Inferior parietal cortex (tissue), 1 donor: ENCODE measurements around the gene EEF2K.
"Not testable (repeated sequence)": the region's sequence is repeated elsewhere in the genome, so short reads cannot be mapped to it uniquely, and the experiment has no call there.

Source experiments
- DNase-seq: peaks from one replicate; pipeline ENCODE4 v3.0.0-alpha.2; 2016; ENCODE audit errors: extremely low spot score

The EEF2K gene

DNA sequence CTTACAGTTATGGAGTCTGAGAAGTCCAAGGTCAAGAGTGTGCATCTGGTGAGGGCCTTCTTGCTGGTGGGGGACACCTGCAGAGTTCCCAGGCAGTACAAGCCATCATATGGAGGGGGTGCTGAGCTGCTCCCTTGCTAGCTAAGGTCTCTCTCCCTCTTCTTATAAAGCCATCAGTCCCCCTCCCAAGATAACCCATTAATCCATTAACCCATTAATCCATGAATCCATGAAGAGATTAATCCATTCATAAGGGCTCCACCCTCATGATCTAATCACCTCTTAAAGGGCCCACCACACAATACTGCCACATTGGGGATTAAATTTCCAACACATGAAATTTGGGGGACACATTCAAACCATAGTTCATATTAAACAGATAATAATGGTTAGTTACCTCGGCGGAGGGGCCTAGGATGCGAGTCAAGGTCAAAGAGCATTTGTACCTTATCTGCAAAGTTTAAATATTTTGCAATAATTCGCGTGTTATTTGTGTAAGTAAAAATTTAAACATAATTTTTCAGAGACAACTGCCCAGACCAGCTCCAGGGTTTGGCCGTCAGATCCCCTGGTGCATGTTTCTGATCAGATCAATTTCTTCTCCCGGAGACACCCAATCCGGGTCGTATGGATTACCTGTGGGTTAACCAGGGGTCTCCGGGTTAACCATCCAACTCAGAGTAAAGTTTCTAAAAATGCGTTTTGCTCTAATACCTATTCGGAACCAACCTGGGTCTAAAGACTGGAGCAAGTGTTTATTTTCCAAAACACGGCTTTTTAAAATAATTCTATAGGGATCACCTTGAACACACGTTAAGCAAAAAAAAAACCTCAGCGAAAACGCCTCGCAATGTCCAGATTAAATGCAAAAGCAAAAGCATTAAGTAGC, 90.4 kb downstream of the EEF2K start:
- no peak for DNase-seq

DNA sequence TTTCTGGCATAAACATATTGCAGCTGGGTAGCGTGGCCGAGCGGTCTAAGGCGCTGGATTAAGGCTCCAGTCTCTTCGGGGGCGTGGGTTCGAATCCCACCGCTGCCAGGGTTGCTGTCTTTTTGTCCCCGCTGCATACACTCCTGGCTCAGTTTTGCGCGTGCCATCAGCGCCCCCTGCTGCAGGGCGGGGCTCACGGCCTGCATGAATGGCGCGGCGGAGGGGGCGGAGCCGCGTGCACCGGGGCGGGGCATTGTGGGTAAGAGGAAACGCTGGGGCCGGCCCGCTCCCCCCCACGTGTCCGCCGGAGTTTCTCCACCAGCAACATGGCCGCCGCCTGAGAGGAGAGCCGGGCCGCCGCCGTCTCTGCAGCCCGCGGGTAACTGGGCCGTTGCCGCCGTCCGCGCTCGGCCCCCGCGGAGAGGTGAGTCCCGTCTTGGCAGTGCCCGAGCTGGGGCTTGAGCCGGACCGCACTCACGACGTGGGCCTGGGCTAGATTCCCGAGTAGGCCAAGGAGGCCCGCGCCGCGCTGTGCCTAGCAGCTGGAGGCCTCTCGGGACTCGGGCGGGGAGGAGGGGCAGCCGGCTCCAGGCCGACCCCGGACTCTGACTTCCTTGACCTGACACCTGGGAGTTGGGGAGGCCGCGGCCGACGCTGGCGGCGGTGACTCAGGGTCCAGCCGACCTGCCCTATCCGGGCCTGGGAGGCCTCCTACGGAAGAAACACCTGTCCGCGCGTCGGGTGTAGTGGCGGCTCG, 91.2 kb downstream of the EEF2K start, which contains the start of gene POLR3E:
Gene POLR3E (plus strand): TSS at position 296 of the 757 bp plus-strand sequence. CDS start 5,560 bp downstream, outside the sequence.
- DNase-seq = peak; percentile 97

DNA sequence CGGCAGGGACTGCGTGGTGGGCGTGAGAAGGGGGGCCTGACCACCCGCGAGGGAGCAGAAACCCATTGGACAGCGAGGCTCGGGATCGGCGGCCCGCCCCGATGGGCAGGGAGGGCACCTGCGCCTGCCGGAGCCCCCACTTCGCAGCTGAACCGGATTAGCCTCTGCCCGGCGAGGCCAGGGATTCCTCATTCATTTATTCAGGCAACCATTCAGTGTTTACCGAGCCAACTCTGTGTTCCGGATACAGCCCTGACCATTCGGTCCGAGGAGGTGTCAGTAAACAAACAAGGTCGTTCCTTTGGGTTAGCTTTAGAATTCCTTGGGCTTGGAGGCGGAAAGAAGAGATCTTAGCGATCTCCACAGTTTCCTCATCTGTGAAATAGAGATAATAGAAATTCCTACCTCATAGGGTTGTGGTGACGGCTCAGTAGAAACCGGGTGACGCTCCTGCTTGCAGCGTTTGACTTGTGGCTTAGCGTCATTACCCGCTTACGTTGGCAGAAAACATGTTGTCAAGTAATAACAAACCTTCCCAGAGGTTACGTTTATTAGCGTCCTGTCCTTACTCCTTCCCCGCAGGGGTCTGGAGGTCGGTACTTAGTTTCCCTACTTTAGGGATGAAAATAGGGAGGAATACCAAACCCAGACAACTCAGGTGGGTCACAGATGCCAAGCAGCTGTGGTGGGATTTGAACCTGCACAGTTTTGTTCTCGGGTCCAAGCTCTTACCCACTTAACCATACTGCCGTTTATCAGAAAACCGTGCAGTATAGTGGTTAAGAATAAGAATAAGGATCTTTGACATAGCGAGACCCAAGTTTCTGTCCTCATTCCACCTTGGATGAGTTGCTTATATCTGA, 92.0 kb downstream of the EEF2K start:
- peak; percentile 88 for DNase-seq

DNA sequence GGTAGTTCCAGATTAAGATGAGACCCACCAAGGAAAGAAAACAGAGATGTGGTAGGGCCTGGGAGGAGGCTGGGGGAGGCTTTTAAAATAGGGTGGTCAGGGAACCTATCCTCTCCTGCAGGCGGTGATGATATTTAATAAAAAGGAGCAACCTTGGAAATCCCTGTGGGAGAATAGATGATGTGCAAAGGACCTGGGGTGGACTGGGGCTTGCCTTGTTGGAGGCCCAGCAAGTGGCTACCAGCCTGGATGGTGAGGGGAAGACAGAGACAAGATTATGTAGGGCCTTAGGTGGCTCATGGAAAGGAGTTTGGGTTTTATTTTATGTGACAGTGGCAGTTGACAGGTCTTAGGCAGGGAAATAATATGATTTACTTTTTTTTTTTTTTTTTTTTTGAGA, 93.0 kb downstream of the EEF2K start:
- no peak for DNase-seq

DNA sequence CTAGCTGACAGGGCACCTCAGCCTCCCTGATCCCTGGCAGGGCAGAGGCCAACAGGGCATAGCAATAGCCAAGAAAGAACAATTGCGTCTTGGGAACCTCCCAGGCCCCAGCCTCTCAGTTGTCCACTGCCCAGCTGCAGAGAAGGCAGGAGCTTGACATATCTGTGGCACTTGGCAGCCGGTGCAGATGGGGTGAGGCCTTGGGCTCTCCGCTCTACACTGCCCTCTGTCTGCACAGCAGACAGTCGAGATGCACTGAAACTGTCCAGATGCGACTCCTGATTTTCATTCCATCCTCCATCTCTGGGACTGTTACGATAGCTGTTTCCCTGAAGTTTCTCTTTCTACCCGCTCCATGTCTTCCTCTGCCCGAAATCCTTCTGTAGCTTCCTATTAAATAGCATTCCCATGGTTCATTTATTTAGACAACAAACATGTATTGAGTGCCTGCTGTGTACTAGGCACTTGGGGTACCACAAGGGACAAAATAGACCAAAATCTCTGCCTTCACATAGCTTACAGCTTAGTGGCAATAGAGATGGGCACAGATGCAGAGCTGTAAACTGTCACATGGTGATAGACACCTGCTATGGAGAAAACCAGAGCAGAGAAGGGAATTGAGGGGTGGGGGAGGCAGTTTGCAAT, 94.5 kb downstream of the EEF2K start:
- peak; percentile 59 for DNase-seq

DNA sequence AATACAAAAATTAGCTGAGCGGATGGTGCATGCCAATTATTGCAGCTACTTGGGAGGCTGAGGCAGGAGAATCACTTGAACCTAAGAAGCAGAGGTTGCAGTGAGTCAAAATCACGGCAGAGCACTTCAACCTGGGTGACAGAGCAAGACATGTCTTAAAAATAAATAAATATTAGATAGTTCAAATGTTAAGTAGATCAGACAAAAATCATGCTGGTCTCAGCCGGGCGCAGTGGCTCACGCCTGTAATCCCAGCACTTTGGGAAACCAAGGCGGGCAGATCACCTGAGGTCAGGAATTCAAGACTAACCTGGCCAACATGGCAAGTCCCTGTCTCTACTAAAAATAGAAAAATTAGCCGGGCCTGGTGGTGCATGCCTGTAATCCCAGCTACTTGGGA, 95.3 kb downstream of the EEF2K start:
- DNase-seq = not testable (repeated sequence)

DNA sequence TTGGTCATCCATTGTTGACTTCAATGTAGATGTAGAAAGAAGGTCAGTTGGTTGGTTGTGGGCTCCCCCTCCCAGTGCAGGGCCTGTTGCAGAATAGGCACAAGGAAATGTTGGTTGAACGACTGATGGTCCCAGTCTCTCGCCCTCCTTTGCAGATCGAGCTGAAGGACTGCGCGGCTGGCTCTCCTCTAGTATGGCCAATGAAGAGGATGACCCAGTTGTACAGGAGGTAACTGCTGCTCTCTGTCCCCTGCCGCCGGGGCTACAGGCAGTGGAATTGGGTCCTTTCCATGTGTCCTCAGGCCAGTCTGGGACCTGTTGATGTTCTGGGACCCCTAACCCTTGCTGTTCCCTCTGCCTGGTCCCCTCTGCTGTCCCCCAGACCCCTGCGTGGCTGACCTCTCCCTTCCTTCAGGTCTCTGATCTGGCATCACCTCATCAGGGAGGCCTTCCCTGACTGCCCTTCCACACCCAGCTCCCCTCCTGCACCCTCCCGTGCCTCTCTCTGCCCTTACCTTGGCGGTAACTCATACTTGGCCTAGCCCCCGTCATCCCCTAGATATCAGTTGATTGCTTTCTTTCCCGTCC, 96.8 kb downstream of the EEF2K start:
- DNase-seq = no peak

DNA sequence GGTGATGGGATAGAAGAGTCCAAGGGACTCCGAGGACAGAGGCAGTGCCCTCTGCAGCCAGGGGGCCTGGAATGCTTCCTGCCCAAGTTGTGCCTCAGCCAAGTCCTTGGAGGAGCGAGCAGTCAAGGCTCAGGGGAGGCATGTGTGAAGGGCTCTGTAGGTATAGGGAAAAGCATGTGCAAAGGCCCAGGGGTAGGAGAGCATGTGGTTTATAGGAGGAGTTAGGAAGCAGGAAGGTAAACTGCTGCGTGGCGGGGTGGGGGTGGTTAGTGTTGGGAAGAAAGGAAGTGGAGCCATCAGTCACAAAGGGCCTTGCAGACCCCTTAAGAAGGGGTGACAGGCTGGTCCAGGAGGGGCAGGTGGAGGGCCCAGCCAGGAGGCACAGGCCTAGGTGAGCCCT, 98.3 kb downstream of the EEF2K start:
- no peak for DNase-seq

DNA sequence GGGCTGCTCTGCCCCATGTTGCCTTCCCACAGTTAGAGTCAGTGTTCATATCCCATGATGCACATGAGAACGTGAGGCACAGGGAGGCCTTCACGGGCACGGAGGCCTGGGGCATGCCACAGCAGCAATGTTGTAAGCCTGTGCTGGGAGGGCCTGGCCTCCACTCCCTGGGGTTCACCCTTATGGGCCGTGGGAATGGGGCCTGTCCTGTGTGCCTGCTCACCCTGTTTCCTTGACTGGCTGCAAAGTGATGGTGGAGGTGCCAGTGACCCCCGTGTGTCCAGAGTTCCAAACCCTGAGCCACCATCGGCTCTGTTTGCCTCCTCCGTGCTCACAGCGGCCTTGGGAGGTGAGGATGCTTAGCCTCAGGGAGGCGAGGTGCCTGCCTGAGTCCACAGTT, 100.7 kb downstream of the EEF2K start:
- DNase-seq = no peak

DNA sequence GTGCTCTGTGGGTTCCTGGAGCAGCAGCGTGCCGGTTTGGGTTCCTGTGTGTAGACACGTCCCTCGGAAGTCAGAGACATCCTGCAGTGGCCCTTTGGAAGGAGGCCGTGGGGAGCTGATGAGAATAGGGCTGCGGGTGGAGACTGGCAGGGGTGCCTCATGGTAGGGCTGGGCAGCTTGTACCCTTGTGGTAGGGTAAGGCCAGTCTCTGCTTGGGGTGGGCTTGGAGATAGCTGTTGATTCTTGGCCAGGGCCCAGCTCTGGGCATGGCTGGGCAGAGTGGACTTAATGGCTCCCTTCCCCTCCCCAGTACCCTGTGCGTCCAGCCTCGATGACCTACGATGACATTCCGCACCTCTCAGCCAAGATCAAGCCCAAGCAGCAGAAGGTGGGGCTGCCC, 101.8 kb downstream of the EEF2K start:
- no peak for DNase-seq

DNA sequence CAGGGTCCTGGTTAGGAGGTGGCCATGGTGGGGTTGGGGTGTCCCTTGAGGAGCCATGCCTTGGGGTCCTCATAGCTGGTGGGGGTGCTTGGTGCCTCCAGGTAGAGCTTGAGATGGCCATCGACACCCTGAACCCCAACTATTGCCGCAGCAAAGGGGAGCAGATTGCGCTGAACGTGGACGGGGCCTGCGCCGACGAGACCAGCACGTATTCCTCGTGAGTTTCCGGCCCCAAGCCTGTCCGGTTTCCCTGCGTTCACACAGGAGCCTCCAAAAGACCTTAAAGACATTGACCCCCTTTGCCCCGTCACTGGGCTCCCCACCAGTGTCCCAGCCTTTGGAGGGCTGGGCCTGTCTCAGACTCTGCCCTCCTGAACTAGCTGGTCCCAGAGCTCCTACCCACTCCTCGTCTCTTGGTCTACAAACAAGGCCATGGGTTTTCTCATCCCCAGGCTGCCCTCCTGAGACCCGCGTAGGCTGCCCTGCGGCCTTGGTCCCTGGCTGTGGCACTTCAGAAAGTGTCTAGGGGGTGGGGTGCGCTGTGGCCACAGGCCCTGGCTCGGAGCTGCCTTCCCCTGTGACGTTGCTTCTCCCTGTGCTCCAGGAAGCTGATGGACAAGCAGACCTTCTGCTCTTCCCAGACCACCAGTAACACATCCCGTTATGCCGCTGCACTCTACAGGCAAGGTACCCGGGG, 102.9 kb downstream of the EEF2K start:
- DNase-seq = no peak

DNA sequence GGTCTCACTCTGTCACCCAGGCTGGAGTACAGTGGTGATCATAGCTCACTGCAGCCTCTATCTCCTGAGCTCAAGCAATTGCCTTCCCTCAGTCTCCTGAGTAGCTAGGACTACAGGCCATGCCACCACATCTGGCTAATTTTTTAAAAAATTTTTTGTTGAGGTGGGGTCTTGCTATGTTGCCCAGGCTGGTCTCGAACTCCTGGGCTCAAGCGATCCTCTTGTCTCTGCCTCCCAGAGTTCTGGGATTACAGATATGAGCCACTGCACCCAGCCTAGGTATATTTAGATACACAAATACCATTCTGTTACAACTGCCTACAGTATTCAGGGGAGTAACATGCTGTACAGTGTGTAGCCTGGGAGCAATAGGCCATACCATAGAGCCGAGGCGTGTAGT, 105.4 kb downstream of the EEF2K start:
- DNase-seq = no peak

DNA sequence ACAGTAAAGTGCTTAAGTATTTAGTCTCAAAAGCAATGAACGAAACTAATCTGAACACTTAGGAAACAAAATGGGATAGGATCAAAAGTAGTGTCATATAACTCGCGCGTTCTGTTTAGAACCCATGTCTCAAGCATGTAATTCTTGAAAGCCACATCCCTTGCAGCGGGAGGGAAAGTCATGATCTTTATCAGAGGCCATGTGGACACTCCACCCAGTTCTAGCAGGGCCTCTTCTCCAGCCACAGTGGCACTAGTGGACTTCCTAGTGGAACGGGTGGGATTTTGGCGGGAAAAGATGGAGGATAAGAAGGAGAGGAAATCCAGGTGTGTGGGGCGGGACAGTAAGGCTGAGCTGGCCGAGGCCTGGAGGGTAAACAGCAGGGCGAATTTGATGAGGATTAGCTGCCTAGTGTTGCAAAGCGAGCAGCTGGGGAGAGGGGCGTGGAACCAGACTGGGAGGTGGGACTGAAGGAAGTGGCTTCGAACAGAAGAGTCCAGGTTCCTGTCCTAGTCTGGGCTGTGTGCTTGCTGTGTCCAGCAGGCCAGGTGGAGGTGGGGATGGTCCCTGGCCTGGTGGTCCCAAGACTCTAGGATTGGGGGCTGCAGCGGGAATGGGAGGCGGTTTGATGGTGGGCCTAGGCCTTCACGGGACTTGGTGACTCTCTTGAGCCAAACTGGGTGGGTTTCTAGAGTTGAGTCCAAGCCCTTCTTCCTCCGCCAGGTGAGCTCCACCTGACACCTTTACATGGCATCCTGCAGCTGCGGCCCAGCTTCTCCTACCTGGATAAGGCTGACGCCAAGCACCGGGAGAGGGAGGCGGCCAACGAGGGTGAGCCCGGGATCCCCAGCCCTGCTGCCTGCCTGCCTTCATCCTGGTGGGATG, 107.1 kb downstream of the EEF2K start:
- no peak for DNase-seq

DNA sequence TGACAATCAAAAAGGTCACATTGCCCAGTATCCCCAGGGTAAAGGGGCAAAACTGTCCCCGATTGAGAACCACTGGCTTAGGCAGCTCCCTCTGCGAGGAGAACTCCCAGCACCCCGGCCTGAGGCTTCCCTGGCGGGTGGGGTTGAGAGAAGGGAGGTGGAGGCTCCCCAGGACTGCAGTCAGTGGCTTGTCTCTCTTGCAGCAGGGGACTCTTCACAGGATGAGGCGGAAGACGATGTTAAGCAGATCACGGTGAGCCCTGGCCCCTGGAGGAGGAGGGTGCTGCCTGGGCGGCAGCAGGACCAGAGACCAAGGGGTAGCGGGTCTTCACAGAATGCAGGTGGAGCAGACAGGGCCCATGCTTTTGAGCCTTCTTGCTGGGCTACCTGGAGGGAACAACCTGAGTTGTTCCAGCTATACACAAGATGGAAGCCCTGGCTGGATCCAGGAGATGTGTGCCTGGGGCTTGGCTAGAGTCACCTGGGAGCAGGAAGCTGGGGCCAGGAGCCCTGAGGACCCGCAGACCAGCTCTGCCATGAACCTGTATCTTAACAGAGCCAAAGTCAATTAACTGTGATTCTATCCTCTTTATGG, 107.9 kb downstream of the EEF2K start:
- DNase-seq = no peak

DNA sequence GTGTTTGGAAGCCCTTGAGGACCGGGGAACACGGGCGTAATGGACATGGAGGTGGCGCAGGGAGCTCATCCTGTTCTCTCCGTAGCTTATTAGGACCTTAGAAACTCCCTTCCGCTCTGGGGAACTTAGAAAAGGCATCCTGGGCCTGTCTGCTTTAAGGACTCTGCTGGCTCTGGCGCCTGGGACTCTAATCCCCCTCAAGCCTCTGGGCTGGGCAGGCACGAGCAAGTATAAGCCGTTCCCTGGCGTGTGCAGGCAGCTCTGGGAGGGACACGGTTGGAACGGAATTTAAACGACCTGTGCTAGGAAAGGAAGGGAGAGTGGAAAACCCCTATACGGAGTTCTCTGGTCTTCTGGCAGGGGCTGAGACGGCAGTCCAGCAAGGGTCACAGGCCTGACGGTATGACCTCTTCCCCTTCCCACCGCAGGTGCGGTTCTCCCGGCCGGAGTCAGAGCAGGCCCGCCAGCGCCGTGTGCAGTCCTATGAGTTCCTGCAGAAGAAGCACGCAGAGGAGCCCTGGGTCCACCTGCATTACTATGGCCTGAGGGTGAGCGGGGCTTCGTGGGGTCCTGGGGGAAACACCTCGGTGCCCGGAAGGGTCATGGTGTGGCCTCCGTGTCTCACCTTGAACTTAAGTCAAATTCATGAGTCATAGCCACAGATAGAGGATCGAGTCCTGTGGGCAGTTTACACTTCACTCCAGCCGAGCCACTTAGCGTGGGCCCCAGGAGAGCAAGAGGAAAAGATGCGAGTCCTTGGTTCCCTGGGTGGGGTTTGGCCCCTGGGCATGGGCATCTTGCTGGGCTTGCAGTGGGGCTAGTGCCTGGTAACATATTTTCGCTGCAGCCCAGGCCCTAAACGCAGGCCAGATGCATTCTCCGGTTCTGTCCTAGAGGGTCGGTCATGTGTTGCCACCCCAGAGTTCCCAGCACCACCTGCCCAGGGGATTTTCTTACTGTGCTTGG, 108.9 kb downstream of the EEF2K start:
- no peak for DNase-seq

DNA sequence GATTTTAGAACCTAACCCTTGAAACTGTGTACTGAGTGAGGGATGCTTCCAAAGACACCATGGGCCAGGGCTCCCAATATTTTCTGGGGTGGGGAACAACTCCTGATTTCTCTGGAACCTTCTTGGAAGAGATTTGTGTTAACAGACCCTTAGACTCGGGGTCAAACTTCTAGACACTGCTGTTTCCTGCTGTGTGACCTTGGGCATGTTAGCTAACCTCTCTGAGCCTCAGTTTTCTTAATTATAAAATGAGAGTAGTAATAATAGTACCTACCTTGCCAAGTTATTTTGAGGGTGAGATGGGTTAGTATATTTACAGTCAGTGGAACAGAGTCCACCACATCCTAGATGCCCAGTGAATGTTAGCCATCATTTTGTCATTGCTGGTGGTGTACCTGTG, 109.9 kb downstream of the EEF2K start:
- no peak for DNase-seq

DNA sequence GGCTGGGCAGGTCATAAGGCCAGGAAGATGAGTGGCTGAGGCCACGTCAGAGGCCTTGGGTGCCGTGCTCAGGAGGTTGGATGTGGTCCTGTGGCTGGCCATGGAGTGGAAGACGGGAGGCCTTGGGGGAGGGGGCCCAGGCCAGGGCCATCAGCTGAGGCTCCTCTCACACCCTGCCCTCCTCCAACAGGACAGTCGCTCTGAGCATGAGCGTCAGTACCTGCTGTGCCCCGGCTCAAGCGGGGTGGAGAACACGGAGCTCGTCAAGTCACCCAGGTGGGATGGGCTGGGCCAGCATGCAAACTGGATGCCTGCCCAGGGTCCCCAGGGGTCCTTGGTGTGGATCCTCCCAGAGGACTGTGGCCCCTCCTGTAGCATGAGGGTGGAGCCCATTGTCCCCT, 110.3 kb downstream of the EEF2K start:
- DNase-seq = no peak

DNA sequence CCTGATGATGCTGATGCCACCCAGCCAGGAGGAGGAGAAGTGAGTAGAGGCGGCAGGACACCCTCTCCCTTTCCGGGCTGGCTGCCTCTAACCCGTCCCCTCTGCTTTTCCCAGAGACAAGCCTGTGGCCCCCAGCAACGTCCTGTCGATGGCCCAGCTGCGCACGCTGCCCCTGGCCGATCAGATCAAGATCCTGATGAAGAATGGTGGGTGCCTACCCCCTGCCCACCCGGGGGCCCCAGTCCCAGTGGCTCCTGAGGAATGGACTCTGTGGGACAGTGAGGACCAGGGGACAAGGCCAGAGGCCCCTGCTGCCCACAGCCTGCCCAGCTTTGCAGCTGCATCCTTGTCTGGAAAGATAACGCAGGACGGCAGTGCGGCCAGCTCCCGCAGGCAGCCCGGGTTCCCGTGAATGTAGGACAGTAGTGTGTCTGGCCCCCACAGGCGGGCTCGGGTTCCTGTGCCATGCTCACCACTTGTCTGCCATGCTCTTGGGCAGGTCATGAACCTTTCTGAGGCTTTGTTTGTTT, 111.0 kb downstream of the EEF2K start:
- no peak for DNase-seq
